ENCODE measurements around the gene CEP250. TPM values are rescaled to one million over a fixed set of nuclear protein-coding genes. Genes with fewer than 3 reads are reported as not detected.

CEP250 gene
- total RNA-seq, 1 donor from 2014 or later: 17.0 TPM

- H3K36me3 ChIP-seq: peaks cover 16 to 42% of the 10 kb centered on the region in 2 donors
- H3K9me3 ChIP-seq: peaks cover 0 to 6% of the 10 kb centered on the region in 2 donors
- H3K27me3 ChIP-seq: no peaks in the 10 kb centered on the region
- intact Hi-C loops (cut with DNase I): loop anchor here (1.0 kb wide), 1 partner anchor 45 kb away; the partner anchor contains the start of gene CEP250
- no peak for DNase-seq (ENCODE audit: low spot score in 2 of 2)
- peak overlapping the region; percentile 69 to 99 for H3K4me3 ChIP-seq
- H3K4me1 ChIP-seq: peaks cover 0 to 7% of the 10 kb centered on the region in 2 donors
- no peak for TF ChIP-seq CTCF (IDR thresholded peaks at IDR 0.05)
- no peak overlapping the region for H3K27ac ChIP-seq
Measured at GRCh38 chr20:35410613-35411012, 44.8 kb upstream of the CEP250 start.

GRCh38 chr20:35421322-35421721 is 34.1 kb upstream of the CEP250 start:
- TF ChIP-seq CTCF (IDR thresholded peaks at IDR 0.05): no peak
- no peaks in the 10 kb centered on the region for H3K4me1 ChIP-seq
- H3K36me3 ChIP-seq: no peaks in the 10 kb centered on the region
- intact Hi-C loops (cut with DNase I): no loop called here
- no peak overlapping the region for H3K27ac ChIP-seq
- H3K27me3 ChIP-seq: no peaks in the 10 kb centered on the region
- no peaks in the 10 kb centered on the region for H3K9me3 ChIP-seq
- no peak overlapping the region for H3K4me3 ChIP-seq
- no peak for DNase-seq (ENCODE audit: low spot score in 2 of 2)

- no peaks in the 10 kb centered on the region for H3K9me3 ChIP-seq
- no peaks in the 10 kb centered on the region for H3K4me1 ChIP-seq
- H3K36me3 ChIP-seq: no peaks in the 10 kb centered on the region
- no peak overlapping the region for H3K27ac ChIP-seq
- DNase-seq (ENCODE audit: low spot score in 2 of 2): no peak
- no peak for TF ChIP-seq CTCF (IDR thresholded peaks at IDR 0.05)
- intact Hi-C loops (cut with DNase I): no loop called here
- no peaks in the 10 kb centered on the region for H3K27me3 ChIP-seq
- no peak overlapping the region for H3K4me3 ChIP-seq
Measured at GRCh38 chr20:35431621-35432429, 23.6 kb upstream of the CEP250 start.

GRCh38 chr20:35432430-35432735 is 23.0 kb upstream of the CEP250 start:
- no peak for TF ChIP-seq CTCF (IDR thresholded peaks at IDR 0.05)
- Histone ChIP-seq H3K27me3 (no peaks in the 10 kb centered on the region), H3K36me3 (no peaks in the 10 kb centered on the region), H3K9me3 (no peaks in the 10 kb centered on the region), H3K27ac (no peak overlapping the region), H3K4me1 (peaks cover 0 to 2% of the 10 kb centered on the region in 2 donors), H3K4me3 (no peak overlapping the region)
- DNase-seq (ENCODE audit: low spot score in 2 of 2): no peak
- intact Hi-C loops (cut with DNase I): no loop called here

- Histone ChIP-seq H3K4me1 (peaks cover 3 to 7% of the 10 kb centered on the region in 2 donors), H3K4me3 (no peak overlapping the region), H3K9me3 (no peaks in the 10 kb centered on the region), H3K27me3 (no peaks in the 10 kb centered on the region), H3K36me3 (no peaks in the 10 kb centered on the region), H3K27ac (no peak overlapping the region)
- no peak for TF ChIP-seq CTCF (IDR thresholded peaks at IDR 0.05)
- DNase-seq (ENCODE audit: low spot score in 2 of 2): no peak
- intact Hi-C loops (cut with DNase I): no loop called here
Measured at GRCh38 chr20:35433337-35433736, 22.1 kb upstream of the CEP250 start.
